Measurements from ENCODE around the gene AK8.

DNA sequence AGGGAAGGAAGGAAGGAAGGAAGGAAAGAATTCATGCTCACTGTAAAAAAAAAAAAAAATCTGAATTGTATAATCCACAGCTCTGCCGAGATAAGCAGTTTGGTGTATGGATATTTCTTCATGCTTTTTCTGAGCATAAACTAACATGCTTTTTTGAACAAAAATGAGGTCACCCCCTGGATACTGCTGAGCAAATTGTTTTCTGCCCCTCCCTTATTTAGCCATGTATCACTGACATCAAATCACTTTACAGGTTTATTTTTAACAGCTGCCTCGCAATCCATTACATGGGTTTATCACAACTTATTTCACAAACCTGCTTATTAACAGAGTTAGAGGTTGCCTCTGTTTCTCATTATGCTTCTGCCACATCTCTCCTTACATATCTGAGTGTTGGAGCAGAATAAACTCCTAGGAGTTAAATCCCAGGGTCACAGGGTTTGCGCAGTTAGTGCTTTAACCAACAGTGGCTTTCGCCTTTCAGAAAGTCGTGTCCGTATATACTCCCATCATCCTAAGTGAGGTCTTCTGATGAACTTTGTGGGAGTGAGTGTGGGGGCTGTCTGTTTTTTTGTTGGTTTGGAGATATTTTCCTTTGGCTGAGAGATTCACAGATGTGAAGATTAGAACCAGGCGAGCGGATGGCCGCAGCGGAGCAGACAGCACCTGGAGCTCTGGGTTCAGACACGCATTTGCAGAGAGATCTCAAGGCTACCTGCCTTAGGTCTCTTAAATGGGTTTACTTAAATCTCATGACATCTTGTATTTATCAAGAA, 57.7 kb downstream of the AK8 start:
- TF ChIP-seq, protein P1, sequence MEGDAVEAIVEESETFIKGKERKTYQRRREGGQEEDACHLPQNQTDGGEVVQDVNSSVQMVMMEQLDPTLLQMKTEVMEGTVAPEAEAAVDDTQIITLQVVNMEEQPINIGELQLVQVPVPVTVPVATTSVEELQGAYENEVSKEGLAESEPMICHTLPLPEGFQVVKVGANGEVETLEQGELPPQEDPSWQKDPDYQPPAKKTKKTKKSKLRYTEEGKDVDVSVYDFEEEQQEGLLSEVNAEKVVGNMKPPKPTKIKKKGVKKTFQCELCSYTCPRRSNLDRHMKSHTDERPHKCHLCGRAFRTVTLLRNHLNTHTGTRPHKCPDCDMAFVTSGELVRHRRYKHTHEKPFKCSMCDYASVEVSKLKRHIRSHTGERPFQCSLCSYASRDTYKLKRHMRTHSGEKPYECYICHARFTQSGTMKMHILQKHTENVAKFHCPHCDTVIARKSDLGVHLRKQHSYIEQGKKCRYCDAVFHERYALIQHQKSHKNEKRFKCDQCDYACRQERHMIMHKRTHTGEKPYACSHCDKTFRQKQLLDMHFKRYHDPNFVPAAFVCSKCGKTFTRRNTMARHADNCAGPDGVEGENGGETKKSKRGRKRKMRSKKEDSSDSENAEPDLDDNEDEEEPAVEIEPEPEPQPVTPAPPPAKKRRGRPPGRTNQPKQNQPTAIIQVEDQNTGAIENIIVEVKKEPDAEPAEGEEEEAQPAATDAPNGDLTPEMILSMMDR (conservative IDR thresholded peaks at IDR 0.05; ENCODE audit: low read length), result no peak
- no peak for TF ChIP-seq EZH2phosphoT487 (IDR thresholded peaks at IDR 0.05; ENCODE audit: borderline replicate concordance, low read depth, low read length)

All from OCI-LY7 (cell line).